GM12801 (cell line): ENCODE results near the gene GSTT2.
"Not testable (repeated sequence)": the region's sequence is repeated elsewhere in the genome, so short reads cannot be mapped to it uniquely, and the experiment has no call there.

Source experiments
- CTCF ChIP-seq: IDR thresholded peaks from one replicate; pipeline ENCODE4 v1.5.1; 2011; ENCODE audit warnings: control low read depth; ENCODE audit not compliant: insufficient read length; ENCODE audit errors: extremely low read depth

Gene GSTT2

GRCh38 chr22:23979557-23980240 is at the start of gene GSTT2:
TSS of gene GSTT2 (plus strand) at chr22:23980134.
- not testable (repeated sequence) for TF ChIP-seq CTCF

- TF ChIP-seq CTCF, result no peak
Measured at GRCh38 chr22:23938328-23939016, 41.5 kb upstream of the GSTT2 start.

- TF ChIP-seq CTCF, result no peak
Measured at GRCh38 chr22:23939017-23939357, 40.9 kb upstream of the GSTT2 start.

- not testable (repeated sequence) for TF ChIP-seq CTCF
Measured at GRCh38 chr22:23961084-23961771, 18.7 kb upstream of the GSTT2 start, which contains the start of gene GSTT2B. TSS of gene GSTT2B (minus strand) at chr22:23961195. CDS start at chr22:23961131, 64 bp downstream.

- TF ChIP-seq CTCF, result not testable (repeated sequence)
Measured at GRCh38 chr22:23966568-23966967, 13.4 kb upstream of the GSTT2 start, which contains the start of gene DDTL. TSS of gene DDTL (plus strand) at chr22:23966888. CDS start at chr22:23966915, 27 bp downstream.

GRCh38 chr22:23969071-23969470 is 10.9 kb upstream of the GSTT2 start:
- TF ChIP-seq CTCF, result no peak

- no peak for TF ChIP-seq CTCF
Measured at GRCh38 chr22:23970201-23970641, 9.7 kb upstream of the GSTT2 start.
